Occipital lobe (tissue), 2 donors: Measurements from ENCODE around the gene SMKR1. TPM values are rescaled to one million over a fixed set of nuclear protein-coding genes. Genes with fewer than 3 reads are reported as not detected.
"Not testable (repeated sequence)": the region's sequence is repeated elsewhere in the genome, so short reads cannot be mapped to it uniquely, and the experiment has no call there.

Experiments used
- DNase-seq: peaks from one replicate; lab custom pipeline; 2025; lab: John Stamatoyannopoulos, UW
- total RNA-seq: library from RNA; depleted of rRNA; stranded (reverse); fragments of >200 nt; gene quantifications from one replicate; pipeline ENCODE4 v1.2.3, GENCODE V29; 2014

SMKR1 gene
- total RNA-seq, 1 donor from 2014 or later, result 2.3 TPM

DNA sequence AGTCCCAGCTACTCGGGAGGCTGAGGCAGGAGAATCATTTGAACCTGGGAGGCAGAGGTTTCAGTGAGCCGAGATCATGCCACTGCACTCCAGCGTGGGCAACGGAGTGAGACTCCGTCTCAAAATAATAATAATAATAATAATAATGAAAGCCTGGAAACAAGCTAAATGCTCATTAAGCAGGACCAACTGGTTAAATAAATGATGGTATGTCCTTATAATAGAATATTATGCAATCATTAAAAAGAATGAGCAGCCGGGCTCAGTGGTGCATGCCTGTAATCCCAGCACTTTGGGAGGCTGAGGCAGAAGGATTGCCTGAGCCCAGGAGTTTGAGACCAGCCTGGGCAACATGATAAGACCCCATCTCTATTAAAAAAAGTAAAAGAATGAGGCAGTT is 21.0 kb upstream of the SMKR1 start:
- DNase-seq, result not testable (repeated sequence)

DNA sequence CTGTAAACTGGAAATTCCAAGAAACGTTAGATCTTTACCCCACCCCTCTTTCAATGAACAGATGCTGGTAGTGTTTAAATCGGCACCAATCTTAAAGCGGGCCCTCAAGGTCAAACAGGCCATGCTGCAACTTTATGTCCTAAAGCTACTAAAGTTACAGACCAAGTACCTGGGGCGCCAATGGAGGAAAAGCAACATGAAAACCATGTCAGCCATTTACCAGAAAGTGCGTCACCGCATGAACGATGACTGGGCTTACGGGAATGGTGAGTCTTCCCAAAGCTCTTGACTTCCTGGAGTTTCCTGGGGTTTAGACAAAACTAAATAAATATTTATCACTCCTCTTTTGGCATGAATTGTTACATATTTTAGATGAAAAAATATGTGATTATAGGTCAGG is 19.6 kb upstream of the SMKR1 start:
- no peak for DNase-seq

DNA sequence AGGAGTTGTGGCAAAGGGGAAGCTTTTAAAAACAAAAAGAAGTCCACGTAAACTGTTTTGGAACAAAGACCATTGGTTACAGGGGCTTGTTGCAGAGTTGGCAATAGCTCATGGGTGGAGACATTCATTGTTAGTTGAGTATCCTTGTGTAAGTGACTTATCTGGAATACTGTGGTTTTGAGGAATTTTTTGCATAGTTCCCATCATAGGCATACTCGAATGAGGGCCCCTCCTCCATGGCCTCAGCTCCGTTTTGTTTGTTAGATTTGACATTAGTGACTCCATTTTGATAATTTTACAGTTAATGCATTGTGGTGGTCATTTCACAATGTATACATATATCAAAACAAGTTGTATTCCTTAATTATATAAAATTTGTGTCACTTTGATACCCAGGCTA is 12.8 kb upstream of the SMKR1 start:
- DNase-seq, result no peak

DNA sequence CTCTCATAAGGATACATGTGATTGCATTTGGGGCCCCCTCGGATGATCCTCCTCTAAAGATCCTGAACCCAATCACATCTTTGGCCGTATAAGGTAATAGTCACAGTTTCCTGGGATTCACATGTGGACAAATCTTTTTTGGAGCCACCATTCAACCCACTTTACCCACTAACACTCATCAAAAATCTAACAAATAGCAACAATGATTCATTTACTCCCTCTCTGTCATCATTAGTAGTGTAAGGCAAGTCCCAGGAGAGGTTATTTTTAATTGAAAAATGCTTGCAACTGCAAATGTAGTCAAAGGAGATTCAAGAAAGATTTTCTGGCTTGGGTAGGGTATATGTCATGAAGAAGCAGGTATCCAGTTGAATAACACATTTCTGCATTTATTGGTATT is 9.9 kb upstream of the SMKR1 start:
- no peak for DNase-seq

DNA sequence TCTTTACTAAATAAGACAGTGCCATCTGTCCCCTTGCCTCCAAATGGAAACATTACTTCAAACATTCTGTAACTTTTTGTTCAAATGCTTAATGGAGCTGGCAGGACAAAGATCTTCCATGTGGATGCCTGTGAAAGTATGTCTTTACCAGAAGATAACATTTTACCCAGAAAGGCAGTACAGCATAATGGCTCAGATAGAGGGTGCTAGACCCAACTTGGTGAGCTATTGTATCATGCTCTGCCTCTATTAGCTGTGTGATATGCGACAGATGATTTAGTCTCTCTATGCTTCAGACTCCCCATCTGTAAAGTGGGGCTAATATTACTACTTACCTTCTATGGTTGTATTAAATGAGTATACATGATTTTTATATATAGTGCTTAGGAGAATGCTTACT is 8.8 kb upstream of the SMKR1 start:
- no peak for DNase-seq

DNA sequence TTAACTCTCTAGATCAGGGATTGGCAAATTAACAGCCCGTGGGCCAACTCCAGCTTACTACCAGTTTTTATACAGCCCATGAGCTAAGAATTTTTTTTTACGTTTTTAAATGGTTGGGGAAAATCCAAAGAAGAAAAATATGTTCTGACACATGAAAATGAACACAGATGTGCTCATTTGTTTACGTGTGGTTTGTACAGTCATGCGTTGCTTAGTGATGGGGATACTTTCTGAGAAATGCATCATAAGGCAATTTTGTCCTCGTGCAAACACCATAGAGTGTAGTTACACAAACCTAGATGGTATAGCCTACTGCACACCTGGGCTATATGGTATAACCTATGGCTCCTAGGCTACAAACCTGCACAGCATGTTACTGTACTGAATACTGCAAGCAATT is 8.3 kb upstream of the SMKR1 start:
- DNase-seq, result no peak

DNA sequence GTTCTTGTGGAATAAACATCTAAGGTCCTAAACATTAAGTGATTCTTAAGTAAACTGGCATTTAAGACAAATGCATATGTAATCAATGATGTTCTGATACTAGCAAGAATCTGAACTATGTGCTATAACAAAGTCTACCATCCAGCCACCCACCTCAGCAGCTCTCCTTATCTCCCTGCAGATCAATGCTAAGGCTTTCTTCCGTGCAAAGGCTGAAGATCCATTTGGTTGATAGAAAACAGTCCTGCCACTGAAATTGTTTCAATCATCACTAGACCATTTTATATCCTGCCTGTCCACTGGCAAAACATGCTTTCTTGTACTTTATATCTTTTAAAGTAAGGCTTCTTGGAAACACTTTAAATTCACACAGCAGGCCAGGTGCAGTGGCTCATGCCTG is 6.3 kb upstream of the SMKR1 start:
- no peak for DNase-seq

DNA sequence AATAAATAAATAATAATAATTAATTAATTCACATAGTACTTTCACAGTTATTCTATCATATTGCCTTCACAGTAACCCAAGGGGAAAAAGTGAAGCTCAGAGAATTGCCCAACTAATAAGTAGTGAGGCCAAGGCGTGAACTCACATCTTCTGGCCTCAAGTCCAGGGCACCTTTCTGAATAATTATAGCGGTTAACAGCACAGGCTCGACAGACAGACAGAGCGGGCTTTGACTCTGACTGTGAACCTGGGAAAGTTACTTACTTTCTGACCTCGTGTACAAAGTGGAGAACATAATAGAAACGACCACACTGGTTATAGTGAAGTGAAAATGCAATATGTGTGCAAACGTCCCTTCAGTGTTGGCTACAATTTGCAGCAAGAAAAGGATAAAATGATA is 5.7 kb upstream of the SMKR1 start:
- DNase-seq, result no peak

DNA sequence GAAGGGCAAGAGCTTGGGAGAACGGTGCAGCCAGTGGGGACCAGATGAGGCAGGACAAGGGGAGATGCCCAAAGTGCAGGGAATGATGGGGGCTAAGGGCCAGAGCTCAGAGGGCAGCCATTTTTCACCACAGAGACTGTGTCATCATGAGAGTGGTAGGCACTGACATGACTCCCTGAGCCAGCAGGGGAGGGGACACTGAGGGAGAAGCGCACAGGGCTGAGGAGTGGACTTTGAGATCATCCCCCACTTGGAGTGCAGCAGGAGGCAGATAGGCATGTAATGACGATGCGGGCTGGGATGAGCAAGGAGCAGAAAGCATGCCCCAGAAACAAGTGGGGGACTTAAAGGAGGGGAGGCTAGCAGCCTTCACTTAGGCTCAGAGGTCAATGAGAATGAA is 5.2 kb upstream of the SMKR1 start:
- no peak for DNase-seq

DNA sequence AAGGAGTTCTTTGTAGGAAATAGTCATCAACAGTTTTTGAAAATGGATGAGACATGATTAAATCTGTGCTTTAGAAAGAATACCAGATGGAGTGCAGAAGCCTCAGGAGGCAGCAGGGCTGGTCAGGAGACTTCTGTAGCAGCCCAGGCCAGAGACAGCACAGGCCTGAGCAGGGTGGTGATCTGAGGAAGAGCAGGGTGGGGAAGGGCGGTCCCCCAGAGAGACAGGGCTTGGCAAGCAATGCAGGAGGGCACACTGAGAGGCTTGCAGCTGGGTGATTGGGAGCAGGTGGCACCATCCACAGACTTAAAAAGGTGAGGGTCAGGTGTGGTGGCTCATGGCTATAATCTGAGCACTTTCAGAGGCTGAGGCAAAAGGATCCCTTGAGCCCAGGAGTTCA is 4.3 kb upstream of the SMKR1 start:
- DNase-seq, result no peak

DNA sequence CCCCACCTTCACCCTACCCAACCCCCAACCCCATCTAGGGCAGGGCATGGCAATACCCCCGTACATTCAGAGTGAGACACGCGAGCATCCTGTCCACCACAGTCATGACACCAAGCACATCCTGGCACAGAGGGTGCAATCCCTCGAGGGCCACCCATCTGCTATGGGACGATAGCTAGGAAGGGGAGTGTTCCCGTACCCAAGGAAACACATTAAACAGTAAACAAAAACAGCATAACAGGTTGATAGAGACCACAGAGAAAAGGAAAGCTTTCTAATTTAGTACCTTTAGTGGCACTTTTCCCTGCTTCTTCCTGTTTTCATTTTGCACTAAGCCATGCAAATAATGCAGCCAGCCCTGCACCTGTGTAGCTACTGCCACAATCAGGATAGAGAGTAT is 2.3 kb upstream of the SMKR1 start:
- DNase-seq, result no peak

DNA sequence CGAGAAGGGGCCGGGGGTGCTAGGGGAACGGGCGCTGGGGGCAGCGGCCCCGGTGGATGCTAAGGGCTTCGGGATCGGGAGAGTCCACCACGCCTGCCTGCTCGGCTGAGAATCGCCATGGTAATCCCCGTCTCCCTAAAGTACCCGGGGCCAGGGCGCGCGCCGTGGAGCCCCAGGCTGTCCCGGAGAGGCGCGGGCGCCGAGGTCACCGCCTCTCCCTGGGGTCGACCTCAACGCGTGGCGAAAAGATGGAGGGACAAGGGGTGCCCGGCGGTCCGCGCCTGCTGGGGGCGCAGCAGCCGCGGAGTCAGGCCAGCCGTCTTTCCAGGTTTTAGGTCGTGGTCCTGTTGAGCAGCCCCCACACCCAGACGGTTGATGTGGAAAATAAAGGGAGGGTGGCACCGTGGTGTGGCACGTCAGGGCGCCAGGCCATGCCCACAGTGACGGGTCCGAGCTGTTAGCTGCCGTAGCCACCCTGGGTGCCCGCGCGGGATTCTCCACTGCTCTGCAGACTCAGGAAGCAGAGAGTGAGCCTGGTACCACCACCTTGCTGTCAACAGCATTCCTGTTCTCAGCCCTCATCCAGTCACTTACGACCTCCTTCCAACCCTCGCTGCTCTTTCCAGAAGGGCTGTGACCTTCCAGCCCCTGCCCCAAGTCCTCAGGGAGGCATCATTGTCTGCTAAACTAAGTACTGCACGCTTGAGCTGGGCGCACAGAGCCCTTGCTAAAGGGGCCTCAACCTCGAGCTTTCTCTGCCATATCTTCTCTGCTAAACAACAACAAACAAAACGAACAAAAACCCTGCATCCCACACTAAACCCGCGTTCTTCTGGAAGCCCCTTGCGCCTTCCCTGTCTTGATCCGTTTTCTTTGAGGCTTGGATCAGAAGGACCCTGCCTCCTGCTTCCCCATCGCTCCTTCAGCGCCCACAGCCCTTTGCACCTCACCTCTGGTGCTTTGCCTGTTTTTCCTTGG is 666 bp downstream of the SMKR1 start:
- DNase-seq, result no peak

DNA sequence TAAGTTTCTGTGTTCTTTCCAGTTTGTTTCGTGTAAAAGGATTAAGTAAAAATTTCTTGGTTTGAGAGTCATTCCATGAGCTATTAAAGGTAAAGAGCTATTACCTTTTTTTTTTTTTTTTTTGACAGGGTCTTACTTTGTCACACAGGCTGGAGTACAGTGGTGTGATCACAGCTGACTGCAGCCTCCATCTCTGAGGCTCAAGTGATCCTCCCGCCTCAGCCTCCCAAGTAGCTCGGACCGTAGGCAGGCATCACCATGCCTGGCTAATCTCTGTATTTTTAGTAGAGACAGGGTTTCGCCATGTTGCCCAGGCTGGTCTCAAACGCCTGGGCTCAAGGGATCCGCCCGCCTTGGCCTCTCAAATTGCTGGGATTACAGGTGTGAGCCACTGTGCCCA is 1.4 kb downstream of the SMKR1 start:
- DNase-seq, result no peak

DNA sequence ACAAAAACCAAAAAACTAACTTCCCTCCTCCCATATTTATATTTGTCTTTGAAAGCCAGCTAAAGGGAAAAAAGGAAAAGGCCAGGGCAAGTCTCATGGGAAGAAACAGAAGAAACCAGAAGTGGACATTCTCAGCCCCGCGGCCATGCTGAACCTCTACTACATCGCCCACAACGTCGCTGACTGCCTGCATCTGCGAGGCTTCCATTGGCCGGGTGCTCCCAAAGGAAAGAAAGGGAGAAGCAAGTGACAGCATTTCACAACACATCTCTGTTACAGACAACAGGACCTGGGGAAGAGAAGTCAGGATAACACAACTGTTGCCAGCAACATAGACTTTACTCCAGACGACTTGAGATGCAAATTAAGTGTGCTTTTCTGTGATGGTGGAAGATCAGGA is 9.9 kb downstream of the SMKR1 start:
- DNase-seq, result no peak

DNA sequence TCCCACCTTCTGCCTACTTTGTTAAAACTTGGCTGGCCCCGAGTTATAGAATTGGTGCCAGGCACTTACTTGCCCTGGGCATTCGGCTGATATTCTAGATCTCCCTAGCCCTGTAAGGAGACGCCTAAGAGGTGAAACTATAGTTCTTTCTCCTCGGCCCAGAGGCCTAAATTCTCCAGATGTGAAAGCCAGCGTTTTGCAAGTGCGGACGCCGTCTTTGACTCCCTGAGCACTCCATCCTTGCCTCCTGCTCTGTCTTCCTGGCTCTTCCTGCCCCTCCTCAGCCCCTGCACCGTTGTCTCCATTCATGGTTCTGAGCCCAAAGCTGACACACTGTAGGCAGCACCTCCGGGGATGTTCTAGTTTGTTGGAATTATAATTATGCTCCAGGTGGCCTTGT is 11.2 kb downstream of the SMKR1 start:
- DNase-seq, result no peak

DNA sequence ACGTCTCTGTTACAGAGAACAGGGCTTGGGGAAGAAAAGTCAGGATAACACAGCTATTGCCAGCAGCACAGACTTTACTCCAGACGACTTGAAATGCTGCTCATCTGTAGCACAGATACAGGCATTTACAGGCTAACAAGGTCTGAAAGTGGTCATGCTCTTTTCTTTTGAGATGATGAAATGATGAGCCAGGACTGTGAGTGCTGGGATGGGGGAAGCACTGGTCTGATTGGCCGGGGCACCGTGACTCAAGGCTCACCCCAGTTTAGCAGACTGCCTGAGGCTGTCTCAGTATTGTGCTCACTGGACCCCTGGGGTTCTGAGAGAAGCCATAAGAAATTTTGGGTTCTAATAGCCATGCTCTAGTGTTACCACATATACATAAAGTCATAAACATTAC is 12.4 kb downstream of the SMKR1 start:
- no peak for DNase-seq

DNA sequence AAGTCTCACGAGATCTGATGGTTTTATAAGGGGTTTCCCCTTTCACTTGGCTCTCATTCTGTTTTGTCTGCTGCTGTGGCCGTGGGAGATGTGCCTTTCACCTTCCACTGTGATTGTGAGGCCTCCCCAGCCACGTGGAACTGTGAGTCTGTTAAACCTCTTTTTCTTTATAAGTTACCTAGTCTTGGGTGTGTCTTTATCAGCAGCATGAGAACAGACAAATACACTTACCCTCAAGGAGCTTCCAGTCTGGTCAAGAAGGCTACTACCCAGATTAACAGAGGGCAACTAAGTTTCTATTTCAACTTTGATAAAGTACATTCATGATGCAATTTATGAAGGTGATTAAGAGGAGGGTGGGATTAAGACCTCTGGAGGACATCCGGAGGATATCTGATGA is 13.1 kb downstream of the SMKR1 start:
- DNase-seq, result no peak

DNA sequence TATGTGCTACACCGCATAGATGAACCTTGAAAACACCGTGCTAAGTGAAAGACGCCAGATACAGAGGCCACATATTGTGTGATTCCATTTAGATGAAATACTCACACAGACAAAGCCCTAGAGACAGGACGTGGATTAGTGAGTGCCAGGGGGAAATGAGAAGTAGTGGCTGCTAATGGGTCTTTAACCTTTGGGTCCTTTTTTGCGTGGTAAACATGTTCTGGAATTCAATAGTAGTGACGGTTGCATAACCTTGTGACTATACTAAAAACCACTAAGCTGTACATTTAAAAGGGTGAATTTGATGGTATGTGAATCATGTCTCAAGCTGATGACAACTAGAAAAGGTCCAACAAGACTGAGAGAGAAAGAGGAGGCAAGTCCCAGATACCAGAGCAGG is 15.6 kb downstream of the SMKR1 start:
- DNase-seq, result no peak

DNA sequence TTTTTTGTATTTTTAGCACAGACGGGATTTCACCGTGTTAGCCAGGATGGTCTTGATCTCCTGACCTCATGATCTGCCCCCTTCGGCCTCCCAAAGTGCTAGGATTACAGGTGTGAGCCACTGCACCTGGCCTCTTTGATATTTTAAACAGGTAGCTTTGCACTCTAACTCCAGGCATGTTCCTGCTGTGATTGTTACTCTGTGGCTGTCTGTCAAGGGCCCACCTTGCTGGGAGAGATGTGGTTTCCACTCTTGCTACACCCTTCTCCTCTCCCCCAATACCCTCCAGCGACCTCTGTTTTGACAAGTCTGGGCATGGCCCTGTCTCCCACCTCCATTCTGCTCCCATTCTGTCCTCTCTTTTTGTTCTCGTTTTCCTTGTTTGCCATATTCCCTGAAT is 17.1 kb downstream of the SMKR1 start:
- DNase-seq, result no peak

DNA sequence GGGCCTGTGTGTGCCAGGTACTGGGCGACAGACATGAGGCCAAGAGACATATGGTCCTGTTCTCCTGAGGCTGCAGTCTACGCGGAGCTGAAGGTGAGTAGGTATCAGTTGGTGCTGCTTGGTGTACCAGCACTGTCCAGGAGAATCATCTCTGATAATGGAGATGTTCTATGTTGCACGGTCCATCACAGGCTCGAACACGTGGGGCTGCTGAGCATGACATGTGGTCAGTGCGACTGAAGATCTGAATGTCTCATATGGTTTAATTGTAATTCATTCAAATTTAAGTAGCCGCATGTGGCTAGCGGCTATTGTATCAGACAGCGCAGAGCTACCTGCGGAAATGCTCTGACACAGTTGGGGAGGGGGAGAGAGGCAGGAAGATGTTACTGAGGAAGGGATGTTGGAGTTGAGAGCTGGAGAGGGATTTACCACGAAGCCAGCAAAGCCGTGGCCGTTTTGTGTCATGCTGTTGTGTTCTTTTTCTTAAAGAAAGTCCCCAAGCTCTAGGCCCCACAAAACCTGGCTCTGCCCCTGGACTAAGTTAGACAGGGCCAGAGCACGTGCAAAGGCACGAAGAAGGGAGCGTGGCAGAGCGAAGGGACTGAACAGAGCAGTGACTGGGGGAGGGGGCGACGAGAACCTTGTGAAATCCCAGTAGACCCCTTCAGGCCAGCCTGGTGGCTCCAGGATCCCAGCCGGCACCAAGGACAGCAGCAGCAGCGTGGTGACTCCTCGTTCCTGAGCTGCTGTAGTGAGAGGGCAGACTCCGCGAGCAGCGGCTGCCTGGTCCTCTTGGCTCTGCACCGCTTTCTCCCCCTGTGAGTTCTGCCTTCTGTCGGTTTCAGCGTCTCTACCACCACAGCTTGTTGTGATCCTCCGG is 20.0 kb downstream of the SMKR1 start:
- no peak for DNase-seq

DNA sequence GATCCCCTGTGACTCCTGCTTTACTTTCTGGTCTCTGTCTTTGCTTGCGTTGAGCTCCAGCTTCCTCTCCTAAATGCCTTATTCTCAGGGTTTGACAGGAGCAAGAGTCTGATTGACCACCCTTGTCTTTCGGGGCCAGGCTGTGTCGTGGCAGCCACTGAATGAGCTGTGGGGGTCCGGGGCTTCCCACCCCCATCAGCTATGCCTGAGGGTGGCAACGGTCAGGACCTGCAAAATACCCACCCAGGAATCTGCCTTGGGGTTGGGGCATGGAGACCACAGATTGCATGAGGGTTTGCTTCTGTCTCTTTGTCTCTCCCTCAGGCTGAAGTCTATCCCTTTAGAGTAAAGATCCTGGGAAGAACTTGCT is 20.6 kb downstream of the SMKR1 start:
- DNase-seq, result no peak

DNA sequence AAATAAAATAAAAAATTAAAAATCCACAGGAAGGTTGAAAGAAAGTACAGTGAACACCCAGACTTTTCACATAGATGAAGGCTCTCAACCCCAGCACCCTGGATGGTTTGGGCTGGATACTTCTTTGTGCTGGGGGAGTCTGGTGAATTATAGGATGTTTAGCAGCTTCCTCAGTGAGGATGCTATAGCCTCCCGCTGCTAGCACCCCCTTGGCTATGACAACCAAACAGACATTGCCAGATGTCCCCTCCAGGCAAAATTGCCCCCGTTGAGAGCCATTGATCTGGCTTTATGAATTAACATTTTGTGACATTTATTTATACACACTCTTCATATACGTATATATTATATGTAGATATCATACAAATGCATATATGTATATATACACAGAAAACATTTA is 21.6 kb downstream of the SMKR1 start:
- no peak for DNase-seq

DNA sequence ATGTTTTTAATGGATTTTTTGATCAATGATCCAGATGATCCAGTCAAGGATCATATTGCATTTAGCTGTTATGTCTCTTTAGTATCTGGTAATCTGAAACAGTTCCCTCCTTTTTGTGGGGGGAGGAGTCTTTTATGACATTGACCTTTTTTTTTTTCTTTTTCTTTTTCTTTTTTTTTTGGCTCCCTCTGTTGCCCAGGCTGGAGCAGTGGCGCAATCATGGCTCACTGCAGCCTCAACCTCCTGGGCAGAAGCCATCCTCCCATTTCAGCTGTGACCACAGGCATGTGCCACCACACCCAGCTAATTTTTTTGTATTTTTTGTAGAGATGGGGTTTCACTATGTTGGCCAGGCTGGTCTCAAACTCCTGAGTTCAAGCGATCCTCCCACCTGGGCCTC is 22.1 kb downstream of the SMKR1 start:
- DNase-seq, result not testable (repeated sequence)
